Peyer's patch (tissue), 4 donors: ENCODE results near the gene FAM227A. TPM values are rescaled to one million over a fixed set of nuclear protein-coding genes. Genes with fewer than 3 reads are reported as not detected.

ENCODE experiments used
- DNase-seq, 3 donors: peaks; one replicate each; pipeline ENCODE4 v3.0.0-alpha.2; 2017 to 2019
- H3K27ac ChIP-seq, 4 donors: fragments of 200-600 bp; sonication (generic); one replicate each; pipeline ENCODE4 v1.5.1; 2016 to 2019
- H3K27me3 ChIP-seq, 2 donors: fragments of 200-600 bp; sonication (generic); one replicate each; pipeline ENCODE4 v1.5.1; 2019
- H3K36me3 ChIP-seq, 3 donors: fragments of 200-600 bp; sonication (generic); one replicate each; pipeline ENCODE4 v1.5.1; 2016 to 2019
- H3K4me1 ChIP-seq, 4 donors: fragments of 200-600 bp; sonication (generic); one replicate each; pipeline ENCODE4 v1.5.1; 2016 to 2019
- H3K4me3 ChIP-seq, 4 donors: fragments of 200-600 bp; sonication (generic); 1 replicate in 3 of 4; 2 replicates in 1 of 4; pipeline ENCODE4 v1.5.1; 2016 to 2019; ENCODE audit warnings: mild to moderate bottlenecking in 1 of 4
- H3K9me3 ChIP-seq, 4 donors: fragments of 200-600 bp; sonication (generic); one replicate each; pipeline ENCODE4 v1.5.1; 2016 to 2019; ENCODE audit warnings: mild to moderate bottlenecking in 1 of 4
- CTCF ChIP-seq, 6 experiments: fragments of 450-650 bp in 4 of 6; fragments of 200-600 bp in 2 of 6; sonication (generic) in 1 of 6; IDR thresholded peaks; one replicate each; pipeline ENCODE4 v1.5.1; 2017 to 2019; ENCODE audit warnings: antibody characterized with exemption in 6 of 6, mild to moderate bottlenecking in 3 of 6, moderate library complexity in 1 of 6
- POLR2A ChIP-seq, 2 donors: fragments of 450-650 bp; IDR thresholded peaks; one replicate each; pipeline ENCODE4 v1.5.1; 2017; ENCODE audit warnings: antibody characterized with exemption in 2 of 2, mild to moderate bottlenecking in 2 of 2, moderate library complexity in 2 of 2
- total RNA-seq, 4 donors: library from RNA; depleted of rRNA; stranded (reverse); fragments of >200 nt; gene quantifications; one replicate each; pipeline ENCODE4 v1.1.0, GENCODE V29; 2016

FAM227A gene
- total RNA-seq, 4 donors from 2014 or later, result 2.6 to 18.2 TPM; not detected in 2

GRCh38 chr22:38641476-38642040 is 14.6 kb downstream of the FAM227A start:
- Histone ChIP-seq H3K27me3 (no peaks in the 10 kb centered on the region), H3K36me3 (no peaks in the 10 kb centered on the region), H3K27ac (no peak overlapping the region), H3K4me1 (no peaks in the 10 kb centered on the region), H3K9me3 (no peaks in the 10 kb centered on the region), H3K4me3 (no peak overlapping the region)
- TF ChIP-seq CTCF (IDR thresholded peaks at IDR 0.05), result no peak
- no peak for TF ChIP-seq POLR2A (IDR thresholded peaks at IDR 0.05)
- no peak for DNase-seq

DNA sequence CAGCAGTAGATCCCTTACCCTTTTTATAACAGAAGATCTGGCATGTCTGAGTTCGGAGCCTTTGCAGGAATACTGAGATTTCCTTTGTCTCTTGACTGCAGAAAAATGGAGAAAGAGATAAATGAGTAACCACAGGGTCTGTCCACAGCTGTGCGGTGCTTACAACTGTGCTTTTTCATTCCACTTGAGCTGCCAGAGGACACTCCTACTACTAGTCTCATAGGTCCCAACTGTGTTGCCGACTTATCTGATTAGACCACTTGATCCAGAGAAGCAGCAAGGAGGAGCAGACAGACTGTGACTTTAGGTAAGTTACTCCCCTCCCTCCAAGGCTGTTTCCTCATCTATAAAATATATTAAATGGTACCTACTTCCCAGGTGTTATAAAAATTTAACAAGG is 17.5 kb downstream of the FAM227A start:
- DNase-seq, result no peak
- Histone ChIP-seq H3K4me1 (no peaks in the 10 kb centered on the region), H3K27ac (no peak overlapping the region), H3K4me3 (no peak overlapping the region), H3K9me3 (no peaks in the 10 kb centered on the region), H3K36me3 (no peaks in the 10 kb centered on the region), H3K27me3 (no peaks in the 10 kb centered on the region)
- TF ChIP-seq CTCF (IDR thresholded peaks at IDR 0.05) (no peak), POLR2A (IDR thresholded peaks at IDR 0.05) (no peak)

DNA sequence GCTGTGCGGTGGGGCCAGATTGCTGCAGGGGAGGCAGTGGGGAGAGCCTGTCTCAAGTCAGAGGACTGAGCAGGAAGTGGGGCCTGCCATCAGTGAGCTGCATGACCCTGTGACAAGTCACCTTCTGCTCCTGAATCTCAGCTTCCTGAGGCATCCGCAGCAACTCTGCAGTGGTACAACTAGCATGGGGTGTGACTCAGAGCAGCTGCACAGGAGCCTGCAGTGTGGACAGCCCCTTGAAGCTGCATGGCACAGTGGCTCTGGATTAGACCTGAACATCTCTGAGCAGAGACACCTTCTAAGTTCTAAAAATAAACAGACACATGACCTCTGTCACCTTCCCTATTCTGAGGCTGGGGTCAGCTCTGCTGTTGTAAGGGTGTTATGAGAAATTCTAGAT is 18.0 kb downstream of the FAM227A start:
- H3K9me3 ChIP-seq, result no peaks in the 10 kb centered on the region
- TF ChIP-seq CTCF (IDR thresholded peaks at IDR 0.05), result no peak
- TF ChIP-seq POLR2A (IDR thresholded peaks at IDR 0.05), result no peak
- no peak for DNase-seq
- no peaks in the 10 kb centered on the region for H3K4me1 ChIP-seq
- no peaks in the 10 kb centered on the region for H3K27me3 ChIP-seq
- no peak overlapping the region for H3K4me3 ChIP-seq
- H3K36me3 ChIP-seq, result no peaks in the 10 kb centered on the region
- H3K27ac ChIP-seq, result no peak overlapping the region

DNA sequence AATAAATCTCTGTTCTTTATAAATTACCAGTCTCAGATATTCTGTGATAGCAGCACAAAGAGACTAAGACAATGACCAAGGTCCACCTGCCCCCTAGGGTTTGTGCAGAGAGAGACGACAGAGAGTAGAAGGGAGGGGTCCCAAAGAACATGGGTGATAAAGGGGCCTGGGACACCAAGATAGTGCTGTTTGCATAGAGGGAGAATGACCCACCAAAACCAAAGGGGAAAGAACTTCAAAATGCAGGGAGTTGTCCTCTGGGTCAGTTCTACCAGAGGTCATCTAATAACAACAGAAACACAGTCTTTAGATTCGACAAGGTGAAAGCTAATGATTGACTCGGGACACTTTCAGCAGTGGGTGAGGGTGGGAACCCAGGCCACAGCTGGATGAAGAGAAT is 23.7 kb downstream of the FAM227A start:
- H3K27me3 ChIP-seq, result no peaks in the 10 kb centered on the region
- H3K9me3 ChIP-seq, result no peaks in the 10 kb centered on the region
- TF ChIP-seq CTCF (IDR thresholded peaks at IDR 0.05), result no peak
- TF ChIP-seq POLR2A (IDR thresholded peaks at IDR 0.05), result no peak
- no peaks in the 10 kb centered on the region for H3K4me1 ChIP-seq
- H3K27ac ChIP-seq, result no peak overlapping the region
- DNase-seq, result no peak
- H3K36me3 ChIP-seq, result no peaks in the 10 kb centered on the region
- H3K4me3 ChIP-seq, result no peak overlapping the region

- no peak overlapping the region for H3K27ac ChIP-seq
- DNase-seq, result no peak
- no peaks in the 10 kb centered on the region for H3K27me3 ChIP-seq
- no peaks in the 10 kb centered on the region for H3K36me3 ChIP-seq
- H3K4me1 ChIP-seq, result no peaks in the 10 kb centered on the region
- TF ChIP-seq CTCF (IDR thresholded peaks at IDR 0.05), result no peak
- TF ChIP-seq POLR2A (IDR thresholded peaks at IDR 0.05), result no peak
- H3K4me3 ChIP-seq, result no peak overlapping the region
- no peaks in the 10 kb centered on the region for H3K9me3 ChIP-seq
Observed at GRCh38 chr22:38631724-38632123, 24.5 kb downstream of the FAM227A start.

DNA sequence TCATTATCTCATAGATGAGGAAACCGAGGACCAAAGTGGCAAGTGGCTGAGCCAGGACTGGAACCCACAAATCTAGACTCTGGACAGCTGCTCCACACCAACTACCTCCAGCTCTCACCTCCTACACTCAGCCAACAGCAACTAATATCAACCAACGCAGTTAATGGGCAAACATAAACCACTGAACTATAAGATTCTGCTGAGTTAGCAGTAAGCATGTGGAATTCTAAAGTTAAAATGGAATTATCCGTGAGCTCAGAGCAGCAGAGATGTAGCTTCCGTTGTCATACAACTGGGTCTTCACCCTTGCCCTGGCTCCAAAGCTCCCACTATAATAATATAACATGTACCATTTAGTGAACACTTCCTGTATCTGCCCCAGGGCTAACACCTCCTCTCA is 27.1 kb downstream of the FAM227A start:
- no peak for DNase-seq
- Histone ChIP-seq H3K9me3 (no peaks in the 10 kb centered on the region), H3K27me3 (no peaks in the 10 kb centered on the region), H3K4me1 (no peaks in the 10 kb centered on the region), H3K27ac (no peak overlapping the region), H3K36me3 (no peaks in the 10 kb centered on the region), H3K4me3 (no peak overlapping the region)
- TF ChIP-seq POLR2A (IDR thresholded peaks at IDR 0.05) (no peak), CTCF (IDR thresholded peaks at IDR 0.05) (no peak)
